Measurements from ENCODE around the gene ABHD2. TPM values are rescaled to one million over a fixed set of nuclear protein-coding genes. Genes with fewer than 3 reads are reported as not detected.

ABHD2 gene
- total RNA-seq, 1 experiment from 2014 or later = 15.6 TPM

GRCh38 chr15:89192136-89192535 is 103.9 kb downstream of the ABHD2 start:
- Histone ChIP-seq H3K27me3 (ENCODE audit: insufficient read depth, low read length) (no peaks in the 10 kb centered on the region), H3K4ac (ENCODE audit: low read depth, low read length) (no peak overlapping the region), H3K14ac (ENCODE audit: insufficient read depth, low read length) (no peak overlapping the region), H4K8ac (replicated peaks; ENCODE audit: insufficient read length, low read depth, low read length) (no peak overlapping the region), H2BK120ac (ENCODE audit: low read depth, low read length, poor library complexity, severe bottlenecking) (no peak overlapping the region), H4K20me1 (ENCODE audit: control insufficient read depth, insufficient read depth, insufficient read length) (no peaks in the 10 kb centered on the region), H3K4me2 (ENCODE audit: insufficient read depth, insufficient read length, low read length) (no peak overlapping the region), H3K9ac (ENCODE audit: extremely low read depth, insufficient read length, low read length) (no peak overlapping the region), H2BK15ac (ENCODE audit: low read depth, low read length) (no peak overlapping the region), H4K91ac (ENCODE audit: insufficient read length, low read depth, low read length) (no peak overlapping the region), H3K56ac (ENCODE audit: insufficient read length, low read depth, low read length) (no peak overlapping the region), H3K79me1 (ENCODE audit: insufficient read depth, low read depth, low read length, poor library complexity, severe bottlenecking) (no peaks in the 10 kb centered on the region), H3K23ac (ENCODE audit: insufficient read length, low read depth, low read length) (no peak overlapping the region), H3K27ac (ENCODE audit: insufficient read length, low read depth, low read length) (no peak overlapping the region), H2AK5ac (ENCODE audit: insufficient read length, low read length) (no peak overlapping the region), H3K23me2 (ENCODE audit: insufficient read length, low read depth, low read length, poor library complexity, severe bottlenecking) (no peaks in the 10 kb centered on the region), H2BK20ac (ENCODE audit: low read depth, low read length, poor library complexity, severe bottlenecking) (no peak overlapping the region), H3K79me2 (ENCODE audit: insufficient read depth, low read length) (no peaks in the 10 kb centered on the region), H3K4me1 (ENCODE audit: insufficient read depth, low read length) (no peaks in the 10 kb centered on the region), H3K18ac (ENCODE audit: insufficient read length, low read depth, low read length) (no peak overlapping the region), H3K9me3 (ENCODE audit: control insufficient read depth, low read depth, low read length) (no peaks in the 10 kb centered on the region), H4K5ac (ENCODE audit: insufficient read length, low read depth, low read length) (no peak overlapping the region), H2BK5ac (ENCODE audit: insufficient read length, low read length) (no peak overlapping the region), H3T11ph (ENCODE audit: low read length) (no peak overlapping the region), H2BK12ac (ENCODE audit: insufficient read length, low read depth, low read length) (no peak overlapping the region), H2AFZ (ENCODE audit: low read length) (no peak overlapping the region)
- H3K9me3 Mint-ChIP-seq = no peaks in the 10 kb centered on the region
- no peak overlapping the region for H3K27ac Mint-ChIP-seq
- no peak overlapping the region for H3K4me3 Mint-ChIP-seq
- no peak for DNase-seq
- H3K4me1 Mint-ChIP-seq = peaks cover 15 to 16% of the 10 kb centered on the region in 2 experiments
- H3K36me3 Mint-ChIP-seq (ENCODE audit: insufficient read depth in 1 of 3, low read depth in 3 of 3) = peaks cover 7 to 31% (median 12%) of the 10 kb centered on the region in 3 experiments; a peak in 5 of 7 replicates
- H3K27me3 Mint-ChIP-seq (ENCODE audit: low read depth) = no peaks in the 10 kb centered on the region
- WGBS (ENCODE audit: extremely low coverage, insufficient read length, low lambda C conversion rate) = no CpG with 5 or more reads among the region's 2 CpGs
- TF ChIP-seq CTCF (conservative IDR thresholded peaks at IDR 0.05) = no peak
